Kidney capillary endothelial cell (primary cell): ENCODE measurements around the gene BBS2.
"Not testable (repeated sequence)": the region's sequence is repeated elsewhere in the genome, so short reads cannot be mapped to it uniquely, and the experiment has no call there.

ENCODE experiments used
- DNase-seq: peaks from one replicate; pipeline ENCODE4 v3.0.0-alpha.2; 2018; ENCODE audit warnings: low spot score

Gene BBS2

DNA sequence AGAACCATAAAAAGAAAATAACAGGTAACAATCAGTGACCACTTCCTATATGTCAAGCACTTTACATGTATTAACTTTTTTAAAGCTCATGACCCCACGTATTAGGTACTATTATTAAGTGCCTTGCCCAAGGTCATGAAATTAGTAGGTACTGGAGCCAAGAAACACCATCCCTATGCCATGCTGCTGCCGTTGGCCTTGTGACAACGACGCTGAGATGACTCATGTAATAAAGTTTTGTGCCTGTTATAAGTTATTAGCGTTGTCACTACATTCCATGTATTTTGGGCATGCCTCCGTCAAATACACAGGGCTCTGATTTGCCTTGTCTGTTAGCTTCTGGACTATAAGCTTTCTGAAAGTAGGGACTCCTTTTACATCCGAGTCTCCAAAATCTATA is 1.4 kb downstream of the BBS2 start:
- no peak for DNase-seq

DNA sequence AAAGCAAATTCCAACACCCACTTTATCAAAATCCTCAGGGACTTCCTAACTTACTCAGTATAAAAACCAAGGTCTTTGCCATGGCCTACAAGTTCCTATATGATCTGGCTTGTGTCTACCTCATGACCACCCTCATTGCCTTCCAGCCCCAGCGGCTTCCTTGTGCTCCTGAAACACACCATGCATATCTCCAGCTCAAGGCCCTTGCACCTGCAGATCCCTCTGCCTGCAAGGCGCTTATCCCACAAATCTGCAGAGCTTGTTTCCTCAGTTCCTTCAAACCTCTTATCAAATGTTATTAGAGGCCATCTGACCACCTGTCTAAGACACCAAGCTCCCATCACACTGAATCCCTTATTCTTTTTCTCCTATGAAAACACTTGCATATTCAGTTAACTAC is 2.6 kb downstream of the BBS2 start:
- DNase-seq, result no peak

DNA sequence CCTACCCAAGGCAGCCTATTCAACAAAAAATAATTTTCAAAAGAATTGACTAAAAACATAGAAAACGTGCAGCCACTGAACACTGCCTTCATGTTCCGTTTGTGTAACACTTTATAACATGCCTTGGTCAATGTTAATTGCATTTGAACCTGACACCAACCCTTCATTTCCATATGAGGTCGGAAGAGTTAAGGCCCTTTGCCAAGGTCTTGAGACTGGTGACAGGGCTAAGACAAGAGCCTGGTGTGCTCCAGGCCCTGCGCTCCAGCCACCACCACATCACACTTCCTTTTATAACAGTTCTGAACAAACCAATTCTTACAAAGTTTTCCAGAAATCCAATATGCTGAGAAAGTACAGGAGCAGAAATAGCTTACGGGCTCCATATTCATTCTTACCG is 4.2 kb downstream of the BBS2 start:
- DNase-seq, result no peak

DNA sequence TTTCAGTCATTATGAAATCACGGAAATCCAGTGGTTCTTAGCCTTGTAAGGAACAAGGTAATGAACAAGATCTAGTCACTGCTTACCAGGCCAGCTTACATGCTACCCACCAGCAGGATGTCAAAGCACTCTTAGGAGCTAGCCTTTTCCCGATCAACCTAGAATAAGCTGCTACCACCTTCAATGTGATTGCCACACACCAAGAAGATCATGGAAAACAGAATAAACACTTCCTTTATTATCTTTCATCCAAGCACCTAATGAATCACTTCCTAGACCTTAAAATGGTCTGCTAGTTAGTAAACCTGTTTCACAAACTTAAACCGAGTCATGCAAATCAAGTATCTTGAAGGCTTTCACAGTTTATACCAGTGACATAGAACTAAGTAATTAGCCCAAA is 5.0 kb downstream of the BBS2 start:
- no peak for DNase-seq

DNA sequence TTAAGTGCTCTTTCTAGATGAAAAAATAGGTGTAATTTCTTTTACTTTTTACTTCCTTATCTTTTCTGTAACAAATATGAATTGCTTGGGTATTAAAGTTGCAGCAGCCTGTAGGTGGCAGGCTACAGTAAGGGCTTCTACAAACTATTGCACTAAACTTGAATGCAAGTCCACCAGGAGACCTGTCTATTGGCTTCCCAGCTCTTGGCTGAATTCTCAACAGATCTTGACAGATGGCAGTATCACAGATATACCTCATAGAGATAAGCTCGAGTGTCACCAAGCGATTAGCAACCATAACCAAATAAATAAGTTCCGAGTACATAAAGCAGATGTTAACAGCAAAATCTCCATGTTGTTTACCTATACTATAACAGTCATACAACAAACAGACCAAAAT is 5.9 kb downstream of the BBS2 start:
- peak; percentile 58 for DNase-seq

DNA sequence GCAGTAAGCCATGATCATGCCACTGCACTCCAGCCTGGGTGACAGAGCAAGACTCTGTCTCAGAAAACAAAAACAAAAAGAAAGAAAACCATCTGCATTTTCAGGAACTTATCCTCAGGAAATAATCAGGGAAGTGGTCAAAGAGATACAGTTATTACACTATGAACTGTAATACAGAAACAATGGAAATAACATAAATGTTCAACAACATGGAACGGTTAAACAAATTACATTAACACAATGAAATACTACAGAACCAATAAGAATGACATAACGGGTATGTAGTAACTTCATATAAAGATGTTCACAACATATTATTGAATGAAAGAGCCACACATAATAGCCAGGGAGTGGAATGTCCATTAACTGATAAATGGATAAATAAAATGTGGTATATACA is 6.7 kb downstream of the BBS2 start:
- no peak for DNase-seq

DNA sequence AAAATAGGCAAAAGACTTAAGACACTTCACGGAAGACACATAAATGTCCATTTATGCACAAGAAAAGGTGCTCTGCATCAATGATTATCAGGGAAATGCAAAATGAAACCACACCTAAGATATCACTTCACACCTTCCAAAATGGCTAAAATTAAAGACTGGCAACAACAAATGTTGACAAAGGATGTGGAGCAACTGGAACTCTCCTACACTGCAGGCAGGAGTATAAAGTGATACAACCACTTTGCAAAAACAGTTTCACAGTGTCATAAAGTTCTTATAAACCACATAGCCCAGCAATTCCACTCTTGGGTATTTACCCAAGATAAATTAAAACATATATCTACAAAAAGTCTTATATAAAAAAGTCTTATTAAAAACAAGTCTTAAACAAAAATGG is 7.8 kb downstream of the BBS2 start:
- DNase-seq, result no peak

DNA sequence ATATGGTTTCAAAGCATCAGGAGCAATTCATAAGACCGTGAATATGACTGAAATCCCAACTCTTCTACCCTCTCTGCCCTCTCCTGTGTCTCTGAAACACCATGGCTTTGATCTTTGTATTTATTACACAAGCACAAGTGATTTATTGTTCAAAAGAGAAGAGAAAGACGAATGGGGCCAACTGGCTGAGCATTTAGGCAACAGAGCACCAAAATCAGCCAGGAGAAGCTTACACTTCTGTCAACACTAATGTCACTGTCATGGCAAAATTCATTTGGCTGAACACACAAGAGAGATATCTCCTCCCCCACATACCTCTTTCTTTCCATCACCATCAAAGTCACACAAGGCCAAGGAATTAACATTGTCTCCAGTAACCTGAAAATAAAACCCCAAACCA is 9.3 kb downstream of the BBS2 start:
- DNase-seq, result no peak

DNA sequence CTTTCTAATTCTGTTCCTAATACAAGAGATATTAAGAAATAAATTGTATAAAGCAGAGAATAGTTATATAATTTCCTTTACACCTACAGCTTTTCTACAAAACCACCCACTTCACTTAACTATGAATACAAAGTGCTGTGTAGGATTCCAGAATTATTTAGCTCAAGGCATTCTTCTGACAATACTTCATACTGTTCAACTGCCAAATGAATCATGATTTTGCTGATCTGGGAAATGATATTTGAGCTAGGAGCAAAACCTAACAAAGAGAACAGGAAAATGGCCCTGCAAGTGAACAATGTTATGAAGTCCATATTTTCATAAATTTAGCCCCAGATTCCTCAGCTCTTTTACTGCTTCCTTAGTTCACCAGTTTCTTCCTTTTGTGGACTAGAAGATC is 12.9 kb downstream of the BBS2 start:
- DNase-seq, result no peak

DNA sequence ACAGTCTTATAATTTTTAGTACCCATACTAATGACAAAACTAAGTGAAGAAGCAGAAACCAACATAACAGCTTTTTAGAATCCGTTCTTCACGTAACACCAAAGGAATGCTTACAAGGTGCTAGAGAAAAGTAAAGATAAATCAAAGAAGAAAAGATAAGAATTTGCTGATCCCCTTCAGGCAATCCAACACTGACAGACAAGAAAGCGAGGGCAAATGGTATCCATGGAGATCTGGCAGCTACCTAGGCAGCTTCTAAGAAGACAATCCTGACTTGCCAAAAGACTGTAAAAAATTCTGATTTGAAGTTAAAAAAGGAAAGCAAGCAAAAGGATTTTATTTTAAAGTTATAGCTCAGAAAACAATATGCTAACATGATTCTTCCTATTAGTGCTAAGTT is 14.6 kb downstream of the BBS2 start:
- DNase-seq, result no peak

DNA sequence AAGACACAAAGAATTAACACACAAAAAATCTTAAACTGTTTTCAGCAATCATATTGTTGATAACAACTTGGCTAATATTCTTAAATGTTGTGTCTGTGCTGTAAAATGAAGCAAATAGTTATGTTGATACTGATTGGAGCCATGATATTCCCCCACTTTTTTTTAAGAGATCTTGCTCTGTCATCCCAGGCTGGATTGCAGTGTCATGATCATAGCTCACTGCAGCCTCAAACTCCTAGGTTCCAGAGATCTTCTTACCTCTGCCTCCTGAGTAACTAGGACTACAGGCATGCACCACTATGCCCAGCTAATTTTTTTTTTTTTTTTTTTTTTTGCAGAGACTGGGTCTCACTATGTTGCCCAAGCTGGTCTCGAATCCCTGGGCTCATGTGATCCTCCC is 26.0 kb downstream of the BBS2 start:
- DNase-seq, result no peak

DNA sequence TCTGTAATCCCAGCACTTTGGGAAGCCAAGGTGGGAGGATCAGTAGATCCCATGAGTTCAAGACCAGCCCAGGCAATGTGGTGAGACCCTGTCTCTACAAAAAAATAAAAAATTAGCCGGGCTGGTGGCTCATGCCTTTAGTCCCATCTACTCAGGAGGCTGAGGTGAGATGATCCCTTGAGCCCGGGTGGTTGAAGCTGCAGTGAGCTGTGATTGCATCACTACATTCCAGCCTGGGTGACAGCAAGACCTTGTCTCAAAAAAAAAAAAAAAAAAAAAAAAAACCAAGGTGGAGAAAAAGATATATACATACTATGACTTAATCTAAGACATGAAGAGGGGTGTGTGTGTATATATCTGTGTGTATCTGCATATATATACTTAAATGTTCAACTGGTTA is 26.7 kb downstream of the BBS2 start:
- DNase-seq, result no peak

DNA sequence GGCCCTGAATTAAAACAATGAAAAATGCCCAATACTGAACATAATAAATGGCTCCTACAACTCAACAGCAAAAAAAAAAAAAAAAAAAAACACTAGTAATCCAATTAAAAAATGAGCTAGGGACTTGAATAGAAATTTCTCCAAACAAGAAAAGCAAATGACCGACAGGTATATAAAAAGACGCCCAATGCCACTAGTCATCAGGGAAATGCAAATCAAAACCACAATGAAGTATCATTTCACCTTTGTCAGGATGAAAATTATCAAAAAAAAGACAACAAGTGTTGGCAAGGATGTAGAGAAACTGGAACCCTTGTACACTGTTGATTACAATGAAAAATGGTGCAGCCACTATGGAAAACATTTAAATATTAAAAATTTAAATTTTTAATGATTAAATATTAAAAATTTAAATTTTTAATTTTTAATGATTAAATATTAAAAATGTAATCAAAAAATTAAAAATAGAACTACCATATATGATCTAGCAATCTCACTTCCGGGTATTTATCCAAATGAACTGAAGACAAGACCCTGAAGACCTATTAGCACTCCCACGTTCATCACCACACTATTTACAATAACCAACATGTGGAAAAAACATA is 28.1 kb downstream of the BBS2 start:
- no peak for DNase-seq

DNA sequence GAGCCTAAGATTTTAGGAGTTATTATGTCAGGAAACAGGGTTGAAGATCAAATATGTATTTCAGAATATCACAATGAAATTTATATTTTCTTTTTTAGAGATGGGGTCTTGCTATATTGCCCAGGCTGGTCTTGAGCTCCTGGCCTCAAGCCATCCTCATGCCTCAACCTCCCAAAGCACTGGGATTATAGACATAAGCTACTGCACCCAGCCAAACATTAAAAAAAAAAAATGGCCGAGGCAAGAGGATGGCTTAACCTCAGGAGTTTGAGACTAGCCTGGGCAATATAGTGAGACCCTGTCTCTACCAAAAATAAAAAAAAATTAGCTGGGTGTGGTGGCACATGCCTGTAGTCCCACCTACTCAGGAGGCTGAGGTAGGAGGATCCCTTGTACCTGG is 31.0 kb downstream of the BBS2 start:
- DNase-seq, result not testable (repeated sequence)

DNA sequence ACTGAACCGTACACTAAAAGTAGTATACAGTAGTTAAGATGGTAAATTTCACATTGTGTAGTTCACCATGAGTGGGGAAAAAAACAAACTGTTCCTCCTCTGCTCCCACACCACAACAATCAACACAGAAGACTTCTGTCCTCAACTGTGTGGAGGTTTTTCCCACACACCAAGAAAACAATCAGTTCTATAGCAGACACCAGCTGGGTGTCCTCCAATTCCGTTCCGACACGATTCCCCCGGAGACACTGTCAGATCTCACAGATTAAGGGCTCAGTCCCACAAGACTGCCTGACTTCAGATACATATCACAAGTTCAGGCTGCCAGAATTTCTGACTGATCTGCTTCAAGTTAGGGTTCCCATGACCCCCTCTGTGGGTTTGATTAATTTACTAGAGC is 31.8 kb downstream of the BBS2 start:
- no peak for DNase-seq

DNA sequence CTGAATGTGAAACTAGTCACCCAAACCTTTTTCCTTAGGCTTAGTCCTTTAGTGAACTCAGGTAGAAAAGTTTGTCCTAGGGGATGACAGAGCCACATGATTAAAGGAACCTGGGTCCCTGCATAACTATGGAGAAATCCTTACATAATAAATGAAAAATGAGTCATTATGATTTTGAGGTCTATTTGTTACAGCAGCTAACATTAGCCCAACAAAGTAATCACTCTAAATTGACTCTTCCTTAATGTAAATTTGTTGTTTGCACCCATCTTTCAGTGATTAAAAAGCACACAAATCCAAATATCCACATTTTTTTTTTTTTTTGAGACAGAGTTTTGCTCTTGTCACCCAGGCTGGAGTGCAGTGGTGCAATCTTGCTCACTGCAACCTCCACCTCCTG is 36.4 kb downstream of the BBS2 start:
- DNase-seq, result no peak

DNA sequence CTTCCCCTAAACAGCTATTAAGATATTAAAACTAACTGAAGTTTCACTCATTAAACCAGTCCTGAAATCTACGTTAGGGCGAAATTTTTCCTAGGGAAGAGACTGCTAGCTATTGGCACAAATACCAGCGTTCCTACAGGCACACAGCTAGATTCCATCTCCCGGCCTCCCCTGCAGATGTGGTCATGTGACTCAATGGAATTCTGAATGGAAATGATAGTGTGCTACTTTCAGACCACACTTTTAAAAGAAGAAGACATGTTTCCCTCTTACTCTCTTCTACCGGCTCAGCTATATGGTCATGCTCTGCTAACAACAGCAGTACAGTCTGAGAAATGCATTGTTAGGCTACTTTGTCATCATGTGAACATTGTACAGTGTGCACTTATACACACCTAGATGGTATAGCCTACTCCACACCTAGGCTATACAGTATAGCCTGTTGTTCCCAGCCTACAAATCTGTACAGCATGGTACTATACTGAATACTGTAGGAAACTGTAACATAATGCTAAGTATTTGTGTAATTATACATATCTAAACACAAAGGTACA is 37.1 kb downstream of the BBS2 start:
- DNase-seq, result no peak

DNA sequence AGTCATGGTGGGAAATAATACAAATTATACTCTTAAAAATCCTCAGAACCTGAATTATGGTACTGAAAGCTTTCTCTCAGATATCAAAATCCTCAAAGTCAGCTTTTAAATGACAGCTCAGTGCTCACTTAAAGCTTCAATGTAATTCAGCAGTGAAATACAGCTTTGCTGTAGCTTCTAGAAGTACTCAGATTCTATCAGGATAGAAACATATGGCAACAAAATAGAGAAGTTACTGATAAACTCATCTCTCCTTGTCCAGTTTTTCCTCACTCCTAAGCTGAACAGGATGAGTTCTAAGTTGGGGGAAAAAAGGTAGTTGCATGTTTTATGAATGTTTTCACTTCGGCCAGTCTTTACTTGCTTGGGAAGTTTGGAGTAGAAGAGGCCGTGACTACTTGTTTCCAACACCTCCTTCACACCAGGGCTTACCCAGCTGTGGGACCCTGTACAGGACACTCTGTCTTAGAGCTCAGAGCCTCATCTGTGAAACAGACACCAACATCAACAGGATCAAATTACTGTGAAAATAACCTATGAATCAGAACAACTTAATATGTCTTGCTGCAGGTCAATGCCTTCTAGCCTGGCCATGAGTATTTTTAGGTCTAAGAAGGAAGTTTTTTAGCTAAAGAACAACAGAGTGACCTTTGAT is 38.2 kb downstream of the BBS2 start:
- DNase-seq, result peak; percentile 4

DNA sequence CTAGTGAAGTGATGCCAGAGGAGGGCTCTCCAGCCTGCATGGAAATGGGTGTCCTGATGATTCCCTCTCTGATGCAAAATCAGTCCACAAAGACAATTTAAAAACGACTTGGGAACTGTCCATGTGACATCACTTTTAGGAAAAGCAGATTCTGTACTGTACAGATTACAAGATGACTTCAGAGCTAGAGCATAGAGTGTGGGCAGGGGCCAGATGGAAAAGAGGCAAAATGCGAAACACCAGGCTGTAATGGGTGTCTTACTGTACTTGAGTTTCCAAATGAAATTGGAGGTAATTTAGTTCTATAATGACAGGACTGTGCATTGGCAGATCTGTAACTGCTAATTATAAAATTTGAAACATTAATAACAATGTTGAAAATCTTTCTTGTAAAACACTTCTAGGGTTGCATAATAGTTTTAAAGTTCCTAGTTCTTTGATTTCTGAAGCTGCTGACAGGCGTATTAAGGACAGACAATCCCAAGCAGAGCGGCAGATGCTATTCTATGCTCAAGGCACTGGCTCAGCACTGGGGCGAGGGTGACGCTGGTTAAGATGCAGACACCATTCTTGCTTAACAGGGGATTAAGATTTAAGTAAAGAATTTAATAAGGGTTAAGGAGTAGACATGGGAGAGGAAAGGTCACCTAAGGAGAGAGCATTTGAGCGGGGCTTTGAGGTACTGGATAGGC is 38.9 kb downstream of the BBS2 start:
- DNase-seq, result no peak

DNA sequence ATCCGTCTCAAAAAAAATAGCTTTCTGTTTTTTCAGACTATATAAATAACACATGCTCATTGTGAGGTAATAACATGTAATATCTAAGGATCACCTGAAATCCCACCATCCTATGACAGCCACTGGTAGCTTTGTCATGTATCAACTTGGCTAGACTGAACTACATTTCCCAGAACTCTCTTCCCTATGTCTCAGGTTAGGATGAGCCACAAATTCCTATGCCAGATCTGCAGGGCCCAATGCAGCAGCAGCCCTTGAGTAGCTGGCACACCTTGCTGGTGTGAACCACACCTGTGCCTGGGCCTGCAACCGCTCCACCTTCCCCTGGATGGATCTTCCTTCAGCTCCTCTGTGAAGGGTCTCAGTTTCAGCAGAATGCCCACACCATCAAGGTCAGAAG is 40.4 kb downstream of the BBS2 start:
- DNase-seq, result no peak

DNA sequence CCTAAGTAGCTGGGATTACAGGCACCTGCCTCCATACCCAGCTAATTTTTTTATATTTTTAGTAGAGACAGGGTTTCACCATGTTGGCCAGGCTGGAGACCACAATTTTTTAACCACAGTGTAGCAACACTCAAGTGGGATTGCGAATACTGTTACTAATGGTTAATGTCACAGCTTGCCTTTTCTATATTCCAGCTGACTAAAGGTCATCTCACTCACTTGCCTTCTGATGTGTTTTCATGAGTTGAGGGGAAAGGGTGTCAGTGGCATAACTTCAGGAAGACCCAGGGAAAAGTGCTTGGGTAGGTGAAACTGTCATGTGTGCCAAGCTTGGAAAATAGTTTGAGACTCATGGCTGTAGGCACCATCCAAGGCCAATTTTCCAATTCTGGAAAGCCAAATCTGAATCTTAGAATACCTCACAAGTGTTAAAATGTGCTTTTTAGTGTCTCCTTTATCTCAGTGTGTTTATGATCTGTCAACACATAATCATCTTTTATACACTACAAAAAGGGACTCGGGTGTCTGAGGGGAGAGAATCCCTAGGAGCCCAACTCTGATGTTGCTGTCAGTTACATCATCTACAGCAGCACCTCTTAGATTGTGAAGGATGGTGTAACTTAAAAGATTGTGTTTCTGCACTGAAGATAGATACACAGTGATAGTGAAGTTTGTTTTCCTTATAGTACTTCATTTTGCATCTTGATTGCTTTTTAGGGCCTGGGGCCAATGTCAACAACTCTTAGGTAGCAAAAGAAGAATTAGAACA is 41.4 kb downstream of the BBS2 start:
- no peak for DNase-seq

DNA sequence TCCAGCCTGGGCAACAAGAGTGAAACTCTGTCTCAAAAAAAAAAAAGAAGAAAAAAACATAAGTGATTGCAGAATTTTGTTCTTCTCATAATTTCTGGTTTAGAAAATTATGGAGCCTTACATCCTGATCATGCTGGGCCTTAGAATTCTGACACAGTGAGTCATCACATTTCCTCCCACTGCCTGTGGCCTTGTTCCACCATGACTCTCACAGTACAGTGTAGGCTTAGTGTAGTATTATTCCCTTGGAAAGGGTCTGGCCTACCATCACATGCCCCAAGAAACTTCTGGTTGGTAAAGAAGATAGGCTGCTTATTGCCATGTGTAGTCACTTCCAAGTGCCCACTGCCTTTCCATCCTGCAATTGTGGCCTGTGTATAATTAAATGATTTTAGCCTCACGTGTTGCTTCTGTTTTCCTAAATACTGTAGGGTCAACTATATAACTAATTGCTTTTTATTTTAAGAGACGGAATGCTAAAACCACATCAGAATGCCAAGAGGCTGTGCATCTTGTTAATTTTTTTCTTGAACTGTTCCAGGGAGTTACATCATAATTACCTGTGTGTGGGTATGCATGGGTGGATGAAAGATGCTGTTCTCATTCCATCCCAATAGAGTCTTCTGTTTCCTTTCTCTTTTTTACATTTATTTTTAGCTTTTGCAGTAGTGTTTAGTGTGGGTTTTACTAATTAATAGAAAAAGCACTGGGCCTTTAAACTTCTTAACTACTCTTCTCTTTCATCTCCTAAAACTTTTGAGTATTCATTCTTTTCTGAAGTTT is 42.5 kb downstream of the BBS2 start:
- DNase-seq, result peak; percentile 86
